ENCODE data around the gene SYNE3. TPM values are rescaled to one million over a fixed set of nuclear protein-coding genes. Genes with fewer than 3 reads are reported as not detected.

Gene SYNE3
- polyA plus RNA-seq (ENCODE audit: insufficient read length in 10 of 10): 10 to 100 TPM in 1 of 10 donors, 1 to 10 TPM in 9; 6.1 to 10.1 (median 9.4) TPM
- long read RNA-seq, donor 1: 0 reads
- long read RNA-seq, donor 2: 0 reads
- long read RNA-seq, donor 3: 0 reads
- long read RNA-seq, donor 4: 0 reads
- long read RNA-seq, donor 5: 0 reads
- long read RNA-seq, donor 6: 0 reads
- long read RNA-seq, donor 7: 0 reads
- long read RNA-seq, donor 8: 0 reads
- long read RNA-seq, donor 9: 0 reads

- peak in 2 of 3 donors; percentile 60 to 77 for DNase-seq
Measured at GRCh38 chr14:95516554-95517181, at the start of gene SYNE3. TSS of gene SYNE3 (minus strand) at chr14:95516650. CDS start at chr14:95475821, 40,829 bp downstream.

- peak in 1 of 3 donors; percentile 28 for DNase-seq
Measured at GRCh38 chr14:95564060-95564459, 47.6 kb upstream of the SYNE3 start.

GRCh38 chr14:95562892-95563685, 46.6 kb upstream of the SYNE3 start:
- DNase-seq: peak in 1 of 3 donors; percentile 14

- peak; percentile 60 to 84 (median 83) for DNase-seq
Measured at GRCh38 chr14:95561001-95561412, 44.6 kb upstream of the SYNE3 start.

- DNase-seq: no peak
Measured at GRCh38 chr14:95559203-95559602, 42.8 kb upstream of the SYNE3 start.

- DNase-seq: no peak
Measured at GRCh38 chr14:95557832-95558231, 41.4 kb upstream of the SYNE3 start.

GRCh38 chr14:95557291-95557690, 40.8 kb upstream of the SYNE3 start:
- no peak for DNase-seq

GRCh38 chr14:95555053-95555452, 38.6 kb upstream of the SYNE3 start:
- no peak for DNase-seq

GRCh38 chr14:95553141-95553540, 36.7 kb upstream of the SYNE3 start:
- no peak for DNase-seq

GRCh38 chr14:95551435-95551834, 35.0 kb upstream of the SYNE3 start:
- no peak for DNase-seq

GRCh38 chr14:95549656-95550585, 33.5 kb upstream of the SYNE3 start:
- no peak for DNase-seq

- no peak for DNase-seq
Measured at GRCh38 chr14:95548328-95548929, 32.0 kb upstream of the SYNE3 start.

GRCh38 chr14:95547626-95548327, 31.3 kb upstream of the SYNE3 start:
- no peak for DNase-seq

- no peak for DNase-seq
Measured at GRCh38 chr14:95547272-95547625, 30.8 kb upstream of the SYNE3 start.

- peak in 1 of 3 donors; percentile 55 for DNase-seq
Measured at GRCh38 chr14:95545515-95546168, 29.2 kb upstream of the SYNE3 start.

- DNase-seq: no peak
Measured at GRCh38 chr14:95544588-95544987, 28.1 kb upstream of the SYNE3 start.

GRCh38 chr14:95543021-95543420, 26.6 kb upstream of the SYNE3 start:
- no peak for DNase-seq

GRCh38 chr14:95541932-95542930, 25.8 kb upstream of the SYNE3 start:
- no peak for DNase-seq

GRCh38 chr14:95541346-95541745, 24.9 kb upstream of the SYNE3 start:
- no peak for DNase-seq

Measured in muscle of back (tissue), 13 donors.